C4-2B (cell line): Measurements from ENCODE around the gene RAB15.

Source experiments
- H3K27ac ChIP-seq: fragments of 450-650 bp; 2 replicates; pipeline ENCODE4 v1.5.1; 2017
- ZFX ChIP-seq: fragments of 450-650 bp; IDR thresholded peaks from 2 replicates; pipeline ENCODE4 v1.6.1; 2017
- TF ChIP-seq, protein P1 (sequence below): fragments of 450-650 bp; conservative IDR thresholded peaks from 2 replicates; pipeline ENCODE4 v1.5.1; 2017; ENCODE audit warnings: mild to moderate bottlenecking

RAB15 gene

GRCh38 chr14:64956697-64957406 lies 15.3 kb downstream of the RAB15 start:
- no peak overlapping the region for H3K27ac ChIP-seq
- TF ChIP-seq ZFX, result no peak

DNA sequence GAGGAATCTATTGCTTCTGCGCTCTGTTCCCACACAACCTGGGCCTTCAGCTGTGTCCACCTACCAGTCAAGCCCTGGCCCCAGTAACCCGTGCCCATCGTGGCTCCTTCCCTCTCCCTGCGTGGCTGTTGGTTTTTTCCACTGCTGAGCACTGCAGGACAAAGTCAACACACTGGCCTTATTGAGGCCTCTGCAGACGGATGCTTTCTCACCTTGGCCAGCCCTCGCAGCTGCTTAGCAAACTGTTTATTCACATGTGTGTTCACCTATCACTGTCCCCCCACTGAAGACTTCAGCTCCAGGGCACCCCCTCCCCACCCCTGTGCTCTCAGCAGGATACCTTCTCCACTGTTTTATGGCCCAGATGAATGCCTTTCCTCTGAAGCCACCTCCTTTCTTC lies 16.8 kb downstream of the RAB15 start:
- H3K27ac ChIP-seq, result no peak overlapping the region
- TF ChIP-seq, protein P1, sequence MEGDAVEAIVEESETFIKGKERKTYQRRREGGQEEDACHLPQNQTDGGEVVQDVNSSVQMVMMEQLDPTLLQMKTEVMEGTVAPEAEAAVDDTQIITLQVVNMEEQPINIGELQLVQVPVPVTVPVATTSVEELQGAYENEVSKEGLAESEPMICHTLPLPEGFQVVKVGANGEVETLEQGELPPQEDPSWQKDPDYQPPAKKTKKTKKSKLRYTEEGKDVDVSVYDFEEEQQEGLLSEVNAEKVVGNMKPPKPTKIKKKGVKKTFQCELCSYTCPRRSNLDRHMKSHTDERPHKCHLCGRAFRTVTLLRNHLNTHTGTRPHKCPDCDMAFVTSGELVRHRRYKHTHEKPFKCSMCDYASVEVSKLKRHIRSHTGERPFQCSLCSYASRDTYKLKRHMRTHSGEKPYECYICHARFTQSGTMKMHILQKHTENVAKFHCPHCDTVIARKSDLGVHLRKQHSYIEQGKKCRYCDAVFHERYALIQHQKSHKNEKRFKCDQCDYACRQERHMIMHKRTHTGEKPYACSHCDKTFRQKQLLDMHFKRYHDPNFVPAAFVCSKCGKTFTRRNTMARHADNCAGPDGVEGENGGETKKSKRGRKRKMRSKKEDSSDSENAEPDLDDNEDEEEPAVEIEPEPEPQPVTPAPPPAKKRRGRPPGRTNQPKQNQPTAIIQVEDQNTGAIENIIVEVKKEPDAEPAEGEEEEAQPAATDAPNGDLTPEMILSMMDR, result no peak
- no peak for TF ChIP-seq ZFX

DNA sequence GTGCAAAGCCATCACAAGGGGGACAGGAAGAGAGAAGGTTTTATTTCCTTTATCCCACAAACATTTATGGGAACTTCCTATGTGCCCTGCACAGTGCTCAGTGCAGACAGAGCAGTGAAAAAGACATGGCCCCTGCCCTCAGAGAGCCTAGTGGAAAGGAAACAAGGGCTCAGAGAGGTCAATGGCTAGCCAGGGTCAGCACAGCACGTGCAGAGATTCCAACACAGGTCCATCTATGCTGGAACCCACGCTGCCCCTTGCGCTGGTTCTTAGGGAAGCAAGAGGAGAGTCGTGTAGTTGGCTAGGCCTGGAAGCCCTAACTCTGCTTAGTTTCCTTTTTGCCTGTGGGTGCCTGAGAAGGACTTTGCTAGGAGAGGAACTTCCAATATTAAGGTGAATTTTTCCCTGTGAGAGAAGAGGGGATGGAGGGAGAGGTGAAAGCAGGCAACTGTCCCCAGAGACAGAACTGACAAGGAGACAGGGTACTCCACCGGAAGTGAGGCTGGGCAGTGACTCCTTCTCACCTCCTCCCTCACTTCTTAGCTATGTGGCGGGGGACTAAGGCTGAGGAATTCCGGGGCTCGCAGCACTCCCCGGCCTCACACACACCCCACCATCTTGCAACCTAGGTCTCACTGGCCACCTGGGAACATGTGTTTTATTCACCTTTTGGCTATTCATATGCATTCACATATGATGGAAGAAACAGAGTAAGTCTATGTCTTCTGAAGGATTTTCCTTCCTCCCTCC lies 17.5 kb downstream of the RAB15 start:
- TF ChIP-seq ZFX, result no peak
- TF ChIP-seq, protein P1, result no peak
- H3K27ac ChIP-seq, result no peak overlapping the region

GRCh38 chr14:64953661-64954060 lies 18.5 kb downstream of the RAB15 start:
- no peak overlapping the region for H3K27ac ChIP-seq

GRCh38 chr14:64953310-64953654 lies 18.9 kb downstream of the RAB15 start:
- no peak overlapping the region for H3K27ac ChIP-seq
- no peak for TF ChIP-seq ZFX
- TF ChIP-seq, protein P1, result no peak

More at GRCh38 chr14:64953661-64954060, 18.5 kb downstream of the RAB15 start:
- TF ChIP-seq, protein P1, result no peak
- TF ChIP-seq ZFX, result no peak

GRCh38 chr14:64952598-64953309 lies 19.4 kb downstream of the RAB15 start:
- no peak for TF ChIP-seq ZFX
- TF ChIP-seq, protein P1, result no peak

DNA sequence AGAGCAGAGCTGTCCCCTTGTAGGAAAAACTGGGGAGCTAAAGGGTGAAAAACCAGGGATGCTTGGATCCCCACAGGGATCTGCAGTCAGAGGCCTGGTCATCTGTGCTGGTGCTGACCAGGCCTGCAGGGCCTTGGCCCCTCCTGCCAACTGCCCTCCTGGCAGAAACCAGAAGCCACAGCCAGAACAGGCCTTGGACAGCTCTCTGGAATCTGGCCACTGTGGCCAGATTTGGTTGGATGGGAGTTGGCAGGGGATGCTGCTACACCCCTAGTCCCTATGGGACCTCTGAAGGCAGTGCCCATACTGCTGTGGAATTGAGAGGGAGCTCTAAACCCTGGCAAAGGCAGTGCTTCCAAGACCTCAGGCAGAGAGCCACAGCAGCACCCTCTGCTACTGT lies 20.4 kb downstream of the RAB15 start:
- TF ChIP-seq, protein P1, result no peak
- no peak for TF ChIP-seq ZFX
- no peak overlapping the region for H3K27ac ChIP-seq

More at GRCh38 chr14:64952598-64953309, 19.4 kb downstream of the RAB15 start:
- no peak overlapping the region for H3K27ac ChIP-seq
